DND-41 (cell line): ENCODE measurements around the gene UNC13C.

Experiments
- ATAC-seq: fragments of 200-7000 bp; cut with Tn5 transposase; 3 replicates; pipeline ENCODE4 v1.9.1; 2021; ENCODE audit warnings: low read depth; ENCODE audit not compliant: insufficient read depth
- DNase-seq: peaks from one replicate; pipeline ENCODE4 v3.0.0-alpha.2; 2020
- H2AFZ ChIP-seq: 2 replicates; pipeline ENCODE4 v1.6.0; 2012; ENCODE audit warnings: low read depth, low read length
- H3K27ac ChIP-seq: 2 replicates; pipeline ENCODE4 v1.5.1; 2012; ENCODE audit warnings: low read length, inconsistent platforms
- H3K27me3 ChIP-seq: fragments of 200-600 bp; sonication (generic); 2 replicates; pipeline ENCODE4 v1.6.0; 2012; ENCODE audit warnings: low read length, mild to moderate bottlenecking, inconsistent platforms; ENCODE audit not compliant: insufficient read depth, poor library complexity
- H3K36me3 ChIP-seq: 2 replicates; pipeline ENCODE4 v1.5.1; 2012; ENCODE audit warnings: low read length, inconsistent platforms; ENCODE audit not compliant: insufficient read depth
- H3K4me1 ChIP-seq: 2 replicates; pipeline ENCODE4 v1.5.1; 2012; ENCODE audit warnings: mild to moderate bottlenecking, low read length; ENCODE audit not compliant: insufficient read depth
- H3K4me2 ChIP-seq: 2 replicates; pipeline ENCODE4 v1.6.0; 2012; ENCODE audit warnings: mild to moderate bottlenecking, moderate library complexity, low read length, inconsistent platforms; ENCODE audit not compliant: insufficient read depth
- H3K4me3 ChIP-seq, 2 experiments: fragments of 200-600 bp in 1 of 2; shearing (Covaris generic) in 1 of 2; 2 replicates each; pipeline ENCODE4 v1.5.1; 2012 to 2016; ENCODE audit warnings: inconsistent platforms in 2 of 2, low read length in 2 of 2, mild to moderate bottlenecking in 2 of 2, low read depth in 1 of 2, moderate library complexity in 1 of 2
- H3K79me2 ChIP-seq: 2 replicates; pipeline ENCODE4 v1.6.0; 2012; ENCODE audit warnings: low read length, inconsistent platforms; ENCODE audit not compliant: insufficient read depth
- H3K9ac ChIP-seq: 2 replicates; pipeline ENCODE4 v1.6.0; 2012; ENCODE audit warnings: low read depth, mild to moderate bottlenecking, inconsistent platforms, low read length, moderate library complexity
- H3K9me3 ChIP-seq: 2 replicates; pipeline ENCODE4 v1.5.1; 2012; ENCODE audit warnings: low read length, moderate library complexity, mild to moderate bottlenecking, inconsistent platforms; ENCODE audit not compliant: insufficient read depth, severe bottlenecking
- H4K20me1 ChIP-seq: 2 replicates; pipeline ENCODE4 v1.6.0; 2012; ENCODE audit warnings: low read length; ENCODE audit not compliant: insufficient read depth
- EZH2 ChIP-seq: IDR thresholded peaks from 3 replicates; pipeline ENCODE4 v1.6.1; 2012; ENCODE audit warnings: borderline replicate concordance, low read depth, mild to moderate bottlenecking, moderate library complexity, low read length, inconsistent platforms; ENCODE audit not compliant: severe bottlenecking
- TF ChIP-seq, protein P1 (sequence below): IDR thresholded peaks from 2 replicates; pipeline ENCODE4 v1.5.1; 2012; ENCODE audit warnings: borderline replicate concordance, low read length, moderate library complexity, mild to moderate bottlenecking; ENCODE audit not compliant: poor library complexity, severe bottlenecking; ENCODE audit errors: extremely low read depth

Gene UNC13C

DNA sequence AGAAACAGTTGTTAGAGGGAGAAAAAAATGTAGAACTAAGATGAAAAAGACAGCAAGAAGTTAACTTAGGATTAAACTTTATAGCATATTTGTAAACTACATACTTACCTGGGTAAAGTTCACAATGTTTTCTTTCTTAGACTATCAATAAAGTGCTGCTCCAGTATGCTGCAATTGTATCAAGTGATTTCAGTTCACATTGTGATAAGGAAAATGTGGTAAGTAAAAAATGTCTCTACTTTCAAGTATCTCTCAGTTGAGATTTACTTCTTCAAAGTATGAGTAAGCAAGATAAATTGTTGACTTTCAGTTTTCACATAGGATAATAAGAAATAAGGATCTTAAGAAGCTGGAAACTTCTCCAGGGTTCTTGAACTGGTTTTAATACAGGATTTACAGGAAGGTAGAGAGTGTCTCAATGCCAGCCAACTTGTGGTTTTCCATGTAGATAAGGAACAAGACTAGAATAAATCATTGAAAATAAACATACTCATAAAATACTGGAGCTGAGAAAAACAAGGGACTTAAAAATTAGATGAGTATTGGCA is 528.8 kb downstream of the UNC13C start:
- no peak overlapping the region for H3K9ac ChIP-seq
- H2AFZ ChIP-seq = no peak overlapping the region
- no peaks in the 10 kb centered on the region for H3K36me3 ChIP-seq
- H3K27ac ChIP-seq = no peak overlapping the region
- no peak overlapping the region for H3K4me3 ChIP-seq
- H3K4me2 ChIP-seq = no peak overlapping the region
- no peaks in the 10 kb centered on the region for H3K4me1 ChIP-seq
- H3K9me3 ChIP-seq = no peaks in the 10 kb centered on the region
- H3K27me3 ChIP-seq = no peaks in the 10 kb centered on the region
- no peaks in the 10 kb centered on the region for H4K20me1 ChIP-seq
- H3K79me2 ChIP-seq = no peaks in the 10 kb centered on the region
- ATAC-seq = no peak
- TF ChIP-seq, protein P1, sequence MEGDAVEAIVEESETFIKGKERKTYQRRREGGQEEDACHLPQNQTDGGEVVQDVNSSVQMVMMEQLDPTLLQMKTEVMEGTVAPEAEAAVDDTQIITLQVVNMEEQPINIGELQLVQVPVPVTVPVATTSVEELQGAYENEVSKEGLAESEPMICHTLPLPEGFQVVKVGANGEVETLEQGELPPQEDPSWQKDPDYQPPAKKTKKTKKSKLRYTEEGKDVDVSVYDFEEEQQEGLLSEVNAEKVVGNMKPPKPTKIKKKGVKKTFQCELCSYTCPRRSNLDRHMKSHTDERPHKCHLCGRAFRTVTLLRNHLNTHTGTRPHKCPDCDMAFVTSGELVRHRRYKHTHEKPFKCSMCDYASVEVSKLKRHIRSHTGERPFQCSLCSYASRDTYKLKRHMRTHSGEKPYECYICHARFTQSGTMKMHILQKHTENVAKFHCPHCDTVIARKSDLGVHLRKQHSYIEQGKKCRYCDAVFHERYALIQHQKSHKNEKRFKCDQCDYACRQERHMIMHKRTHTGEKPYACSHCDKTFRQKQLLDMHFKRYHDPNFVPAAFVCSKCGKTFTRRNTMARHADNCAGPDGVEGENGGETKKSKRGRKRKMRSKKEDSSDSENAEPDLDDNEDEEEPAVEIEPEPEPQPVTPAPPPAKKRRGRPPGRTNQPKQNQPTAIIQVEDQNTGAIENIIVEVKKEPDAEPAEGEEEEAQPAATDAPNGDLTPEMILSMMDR = no peak
- TF ChIP-seq EZH2 = no peak
- no peak for DNase-seq

- Histone ChIP-seq H3K27ac (no peak overlapping the region), H2AFZ (no peak overlapping the region), H3K36me3 (no peaks in the 10 kb centered on the region), H3K4me1 (no peaks in the 10 kb centered on the region), H3K4me3 (no peak overlapping the region), H3K9ac (no peak overlapping the region), H3K79me2 (no peaks in the 10 kb centered on the region), H4K20me1 (no peaks in the 10 kb centered on the region), H3K9me3 (no peaks in the 10 kb centered on the region), H3K4me2 (no peak overlapping the region), H3K27me3 (no peaks in the 10 kb centered on the region)
- ATAC-seq = no peak
- no peak for DNase-seq
- no peak for TF ChIP-seq EZH2
- TF ChIP-seq, protein P1 = no peak
Measured at GRCh38 chr15:54514601-54515000, 536.4 kb downstream of the UNC13C start.

- Histone ChIP-seq H3K79me2 (no peaks in the 10 kb centered on the region), H3K4me2 (no peak overlapping the region), H3K27me3 (no peaks in the 10 kb centered on the region), H3K9me3 (no peaks in the 10 kb centered on the region), H3K36me3 (no peaks in the 10 kb centered on the region), H3K9ac (no peak overlapping the region), H4K20me1 (no peaks in the 10 kb centered on the region), H3K4me1 (no peaks in the 10 kb centered on the region), H2AFZ (no peak overlapping the region), H3K4me3 (no peak overlapping the region), H3K27ac (no peak overlapping the region)
- TF ChIP-seq, protein P1 = no peak
- no peak for TF ChIP-seq EZH2
- ATAC-seq (no peak), DNase-seq (no peak)
Measured at GRCh38 chr15:54515664-54516582, 537.7 kb downstream of the UNC13C start.
